ENCODE measurements around the gene CCDC77.

DNA sequence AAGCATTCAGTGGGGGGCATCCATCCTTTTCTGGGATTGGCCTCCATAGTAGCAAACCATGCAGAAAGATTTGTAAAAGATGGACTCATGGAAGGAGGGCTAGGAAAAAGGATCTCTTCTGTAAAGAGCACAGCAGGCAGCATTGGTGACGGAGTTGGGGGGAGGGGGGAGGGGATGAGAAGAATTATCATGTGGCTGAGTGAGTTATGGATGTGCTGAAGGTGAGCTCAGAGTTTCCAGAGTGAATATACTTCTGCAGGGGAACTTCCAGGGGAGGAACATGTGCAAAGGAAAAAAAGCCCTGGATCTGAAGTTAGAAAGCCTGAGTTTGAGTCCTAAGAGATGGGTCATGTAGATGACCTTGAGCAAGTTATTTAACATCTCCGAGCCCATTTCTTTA is 54.4 kb downstream of the CCDC77 start:
- no peak for TF ChIP-seq CTCF (IDR thresholded peaks at IDR 0.05)
- TF ChIP-seq POLR2A (IDR thresholded peaks at IDR 0.05): no peak

Data from stomach (tissue), 4 donors.